GM12878 (cell line): ENCODE measurements around the gene TMCC2. TPM values are rescaled to one million over a fixed set of nuclear protein-coding genes. Genes with fewer than 3 reads are reported as not detected.
A peak's percentile ranks its signal among the peaks of the same experiment; 100 is the strongest.

Experiments
- ATF7 ChIP-seq: fragments of 450-650 bp; IDR thresholded peaks from 2 replicates; pipeline ENCODE4 v1.6.1; 2016; ENCODE audit warnings: low read depth, mild to moderate bottlenecking
- BCL11A ChIP-seq: IDR thresholded peaks from 2 replicates; pipeline ENCODE4 v1.6.1; 2011; ENCODE audit warnings: low read depth, low read length
- BMI1 ChIP-seq: fragments of 450-650 bp; IDR thresholded peaks from 2 replicates; pipeline ENCODE4 v1.6.1; 2016; ENCODE audit warnings: mild to moderate bottlenecking, moderate library complexity, borderline replicate concordance
- E2F4 ChIP-seq: IDR thresholded peaks from 2 replicates; pipeline ENCODE4 v1.6.1; 2012; ENCODE audit warnings: low read depth, low read length, improper control_type of control experiment
- EP300 ChIP-seq, 2 experiments: fragments of 150-350 bp in 1 of 2; IDR thresholded peaks; 2 replicates each; pipeline ENCODE4 v1.6.1; 2011 to 2012; ENCODE audit warnings: low read depth in 2 of 2, low read length in 2 of 2, borderline replicate concordance in 1 of 2, improper control_type of control experiment in 1 of 2, inconsistent platforms in 1 of 2; ENCODE audit not compliant: control insufficient read depth in 1 of 2
- FOS ChIP-seq: IDR thresholded peaks from 3 replicates; pipeline ENCODE4 v1.6.1; 2011; ENCODE audit warnings: borderline replicate concordance; ENCODE audit not compliant: insufficient read length; ENCODE audit errors: extremely low read depth
- HCFC1 ChIP-seq: fragments of 150-350 bp; IDR thresholded peaks from 2 replicates; pipeline ENCODE4 v1.6.1; 2014; ENCODE audit warnings: low read length
- HDGF ChIP-seq: fragments of 450-650 bp; IDR thresholded peaks from 2 replicates; pipeline ENCODE4 v1.6.1; 2016; ENCODE audit warnings: antibody characterized with exemption
- IKZF1 ChIP-seq: fragments of 450-650 bp; conservative IDR thresholded peaks from 2 replicates; pipeline ENCODE4 v1.6.1; 2017; ENCODE audit warnings: antibody characterized with exemption, mild to moderate bottlenecking
- JUNB ChIP-seq: IDR thresholded peaks from 2 replicates; pipeline ENCODE4 v1.6.1; 2016; ENCODE audit warnings: antibody characterized with exemption, mild to moderate bottlenecking
- KLF5 ChIP-seq: fragments of 450-650 bp; IDR thresholded peaks from 2 replicates; pipeline ENCODE4 v1.6.1; 2014; ENCODE audit warnings: mild to moderate bottlenecking; ENCODE audit not compliant: partially characterized antibody
- NFXL1 ChIP-seq: fragments of 450-650 bp; IDR thresholded peaks from 2 replicates; pipeline ENCODE4 v1.6.1; 2017; ENCODE audit warnings: antibody characterized with exemption, mild to moderate bottlenecking, borderline replicate concordance
- NR2C2 ChIP-seq: IDR thresholded peaks from 2 replicates; pipeline ENCODE4 v1.6.1; 2011; ENCODE audit warnings: borderline replicate concordance, low read depth; ENCODE audit not compliant: control insufficient read depth, insufficient read length
- NRF1 ChIP-seq: conservative IDR thresholded peaks from 2 replicates; pipeline ENCODE4 v1.6.1; 2011; ENCODE audit warnings: mild to moderate bottlenecking, low read depth, low read length, improper control_type of control experiment
- PML ChIP-seq: IDR thresholded peaks from 2 replicates; pipeline ENCODE4 v1.6.1; 2012; ENCODE audit warnings: low read length, inconsistent platforms
- POLR2AphosphoS5 ChIP-seq: IDR thresholded peaks from 2 replicates; pipeline ENCODE4 v1.6.1; 2011; ENCODE audit warnings: mild to moderate bottlenecking, low read length, inconsistent platforms
- RFX5 ChIP-seq: IDR thresholded peaks from 2 replicates; pipeline ENCODE4 v1.6.1; 2011; ENCODE audit warnings: low read depth, low read length, improper control_type of control experiment
- SIX5 ChIP-seq: IDR thresholded peaks from 2 replicates; pipeline ENCODE4 v1.6.1; 2011; ENCODE audit warnings: mild to moderate bottlenecking, low read depth, low read length, moderate library complexity; ENCODE audit not compliant: severe bottlenecking
- SP1 ChIP-seq: IDR thresholded peaks from one replicate; pipeline ENCODE4 v1.6.1; 2011; ENCODE audit warnings: low read depth, low read length
- STAT1 ChIP-seq: fragments of 450-650 bp; conservative IDR thresholded peaks from 2 replicates; pipeline ENCODE4 v1.6.1; 2014; ENCODE audit warnings: antibody characterized with exemption, mild to moderate bottlenecking
- TCF12 ChIP-seq: IDR thresholded peaks from 2 replicates; pipeline ENCODE4 v1.6.1; 2011; ENCODE audit warnings: low read depth, mild to moderate bottlenecking, low read length
- ZNF384 ChIP-seq: IDR thresholded peaks from 2 replicates; pipeline ENCODE4 v1.6.1; 2012; ENCODE audit warnings: low read depth, mild to moderate bottlenecking, low read length, improper control_type of control experiment, borderline replicate concordance
- polyA plus RNA-seq, 11 experiments: library from polyadenylated mRNA; depleted of rRNA in 4 of 11; unstranded in 6 of 11; stranded (reverse) in 5 of 11; fragments of >200 nt; fragmentation: Nextera tagmentation in 4 of 11; fragmentation: Illumina TruSeq in 1 of 11; extraction: Ambion mirVana in 4 of 11; extraction: Trizol in 1 of 11; gene quantifications; 1 replicate in 1 of 11; 2 replicates in 10 of 11; pipeline versions ENCODE4 v1.2.1 to v1.2.3, GENCODE V29; 2011 to 2016; ENCODE audit warnings: inconsistent platforms in 2 of 11, missing spikeins in 2 of 11, low read depth in 1 of 11
- total RNA-seq, 4 experiments: library from RNA; depleted of rRNA in 3 of 4; stranded (reverse); fragments of >200 nt in 3 of 4; fragmentation: Illumina TruSeq in 1 of 4; extraction: Trizol in 1 of 4; gene quantifications; 2 replicates each; pipeline versions ENCODE4 v1.2.1 to v1.2.3, GENCODE V29; 2013 to 2021
- TF ChIP-seq, protein P1 (sequence below): fragments of 450-650 bp; IDR thresholded peaks from 2 replicates; pipeline ENCODE4 v1.6.1; 2014; ENCODE audit warnings: mild to moderate bottlenecking
- TF ChIP-seq, protein P2 (sequence below): IDR thresholded peaks from 2 replicates; pipeline ENCODE4 v1.6.1; 2011; ENCODE audit warnings: borderline replicate concordance, low read depth, mild to moderate bottlenecking, moderate library complexity, low read length; ENCODE audit not compliant: insufficient read depth, poor library complexity, severe bottlenecking

The TMCC2 gene
- total and polyA plus RNA-seq, 10 of the 15 experiments (the other 5 are each of a cell fraction or from before 2014, with no cell fraction given) = 0.06 to 2.3 (median 0.76) TPM

- no peak; the same call in 1 of the 2 replicates for TF ChIP-seq RFX5
- peak; percentile 97 for TF ChIP-seq SIX5
- no peak for TF ChIP-seq NFXL1
- peak; percentile 99 for TF ChIP-seq IKZF1
- TF ChIP-seq ATF7 = peak; percentile 79
- no peak for TF ChIP-seq NR2C2
- TF ChIP-seq STAT1 = no peak; the same call in 1 of the 2 replicates
- no peak for TF ChIP-seq NRF1
- TF ChIP-seq BCL11A = no peak
- TF ChIP-seq, protein P1, sequence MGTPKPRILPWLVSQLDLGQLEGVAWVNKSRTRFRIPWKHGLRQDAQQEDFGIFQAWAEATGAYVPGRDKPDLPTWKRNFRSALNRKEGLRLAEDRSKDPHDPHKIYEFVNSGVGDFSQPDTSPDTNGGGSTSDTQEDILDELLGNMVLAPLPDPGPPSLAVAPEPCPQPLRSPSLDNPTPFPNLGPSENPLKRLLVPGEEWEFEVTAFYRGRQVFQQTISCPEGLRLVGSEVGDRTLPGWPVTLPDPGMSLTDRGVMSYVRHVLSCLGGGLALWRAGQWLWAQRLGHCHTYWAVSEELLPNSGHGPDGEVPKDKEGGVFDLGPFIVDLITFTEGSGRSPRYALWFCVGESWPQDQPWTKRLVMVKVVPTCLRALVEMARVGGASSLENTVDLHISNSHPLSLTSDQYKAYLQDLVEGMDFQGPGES = peak; percentile 41; the same call in 1 of the 2 replicates
- TF ChIP-seq ZNF384 = peak; percentile 18; the same call in 1 of the 2 replicates
- peak; percentile 54; the same call in 1 of the 2 replicates for TF ChIP-seq E2F4
- peak in 1 of 2 experiments; percentile 48; a peak in 2 of 4 replicates for TF ChIP-seq EP300 (IDR thresholded peaks at IDR 0.05; ENCODE audit: borderline replicate concordance in 1 of 2, control insufficient read depth in 1 of 2, low read depth in 2 of 2, low read length in 2 of 2)
- no peak for TF ChIP-seq FOS
- TF ChIP-seq TCF12 = peak; percentile 73; the same call in 1 of the 2 replicates
- no peak for TF ChIP-seq JUNB
- peak; percentile 54 for TF ChIP-seq KLF5
- TF ChIP-seq PML = peak; percentile 82; the same call in 1 of the 2 replicates
- peak; percentile 67 for TF ChIP-seq POLR2AphosphoS5
- peak; percentile 99 for TF ChIP-seq HCFC1
- no peak; the same call in 1 of the 2 replicates for TF ChIP-seq BMI1
- no peak for TF ChIP-seq HDGF
- TF ChIP-seq, protein P2, sequence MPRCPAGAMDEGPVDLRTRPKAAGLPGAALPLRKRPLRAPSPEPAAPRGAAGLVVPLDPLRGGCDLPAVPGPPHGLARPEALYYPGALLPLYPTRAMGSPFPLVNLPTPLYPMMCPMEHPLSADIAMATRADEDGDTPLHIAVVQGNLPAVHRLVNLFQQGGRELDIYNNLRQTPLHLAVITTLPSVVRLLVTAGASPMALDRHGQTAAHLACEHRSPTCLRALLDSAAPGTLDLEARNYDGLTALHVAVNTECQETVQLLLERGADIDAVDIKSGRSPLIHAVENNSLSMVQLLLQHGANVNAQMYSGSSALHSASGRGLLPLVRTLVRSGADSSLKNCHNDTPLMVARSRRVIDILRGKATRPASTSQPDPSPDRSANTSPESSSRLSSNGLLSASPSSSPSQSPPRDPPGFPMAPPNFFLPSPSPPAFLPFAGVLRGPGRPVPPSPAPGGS = peak; percentile 58
- TF ChIP-seq SP1 = peak; percentile 73
These were observed 16.4 kb upstream of the TMCC2 start, which contains the start of gene DSTYK (continued) for GRCh38 chr1:205211169-205211838.
